Uterus (tissue), 4 donors: ENCODE results near the gene LGALS9C. TPM values are rescaled to one million over a fixed set of nuclear protein-coding genes. Genes with fewer than 3 reads are reported as not detected.
"Not testable (repeated sequence)": the region's sequence is repeated elsewhere in the genome, so short reads cannot be mapped to it uniquely, and the experiment has no call there.

ENCODE experiments used
- DNase-seq, 2 donors: peaks; one replicate each; pipeline ENCODE4 v3.0.0-alpha.2; 2019 to 2020
- H3K27ac ChIP-seq, 2 donors: fragments of 200-600 bp; sonication (generic); 1 replicate in 1 of 2; 2 replicates in 1 of 2; pipeline ENCODE4 v1.5.1; 2016 to 2018
- H3K27me3 ChIP-seq, 2 donors: fragments of 200-600 bp; sonication (generic); one replicate each; pipeline ENCODE4 v1.5.1; 2018 to 2019; ENCODE audit warnings: control low read depth in 1 of 2
- H3K36me3 ChIP-seq, 2 donors: fragments of 200-600 bp; sonication (generic); one replicate each; pipeline ENCODE4 v1.5.1; 2019; ENCODE audit warnings: control low read depth in 1 of 2
- H3K4me1 ChIP-seq, 2 donors: fragments of 200-600 bp; sonication (generic); one replicate each; pipeline ENCODE4 v1.5.1; 2018 to 2019; ENCODE audit warnings: control low read depth in 1 of 2
- H3K4me3 ChIP-seq, 2 donors: fragments of 200-600 bp; sonication (generic); 1 replicate in 1 of 2; 2 replicates in 1 of 2; pipeline ENCODE4 v1.5.1; 2018 to 2019; ENCODE audit warnings: mild to moderate bottlenecking in 1 of 2
- H3K9me3 ChIP-seq, 2 donors: fragments of 200-600 bp; sonication (generic); one replicate each; pipeline ENCODE4 v1.5.1; 2019; ENCODE audit warnings: control low read depth in 1 of 2
- intact Hi-C: fragments of 100-400 bp; cut with DNase I; formaldehyde crosslinking; loops from one replicate; pipeline ENCODE4 v1.15.1; 2023; ENCODE audit warnings: low total_unique reads
- small RNA-seq: library from RNA; depleted of rRNA; stranded (forward); fragments of <200 nt; gene quantifications from one replicate; pipeline ENCODE3, GENCODE V24; 2016
- total RNA-seq, 4 donors: library from RNA; depleted of rRNA in 3 of 4; stranded (reverse); fragments of >200 nt in 3 of 4; gene quantifications; one replicate each; pipeline versions ENCODE4 v1.1.0 to v1.2.4, GENCODE V29; 2014 to 2023
- donor health status: DM: yes; HTN: yes; CAD: no.

LGALS9C gene
- total RNA-seq, 4 donors from 2014 or later, result not detected

DNA sequence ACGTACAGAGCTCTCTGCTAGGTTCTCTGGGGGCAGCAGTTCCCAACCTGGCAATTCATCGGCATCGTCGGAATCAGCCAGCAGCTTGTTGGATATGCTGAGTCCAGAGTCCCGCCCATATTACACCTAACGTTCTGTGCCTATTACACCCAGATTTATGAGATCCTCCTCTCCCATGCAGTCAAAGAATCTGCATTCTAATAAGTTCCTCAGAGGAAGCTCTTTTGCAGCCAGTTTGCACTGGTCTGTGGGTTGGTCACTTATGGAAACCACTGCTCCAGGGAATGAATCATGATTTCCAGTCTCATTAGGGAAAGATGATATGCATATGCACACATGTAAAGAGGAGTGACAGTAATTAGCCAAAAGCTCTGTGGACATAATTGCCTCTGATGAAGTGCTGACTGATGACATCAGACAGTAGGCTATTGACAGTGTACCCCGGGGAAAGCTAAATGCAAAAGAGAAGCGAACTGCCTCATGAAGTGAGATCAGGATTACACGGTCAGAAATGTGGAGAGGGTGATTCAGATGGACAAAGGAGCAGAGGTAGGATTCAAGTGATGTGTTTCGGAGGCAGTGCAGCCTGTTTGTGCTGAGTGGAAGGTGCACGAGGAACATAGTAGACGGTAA is 49.7 kb downstream of the LGALS9C start:
- H3K27me3 ChIP-seq, H3K9me3 ChIP-seq, intact Hi-C loops, H3K4me3 ChIP-seq, H3K4me1 ChIP-seq, H3K27ac ChIP-seq, H3K36me3 ChIP-seq, DNase-seq: not testable (repeated sequence)

- H3K4me1 ChIP-seq, intact Hi-C loops, H3K27me3 ChIP-seq, H3K36me3 ChIP-seq, H3K27ac ChIP-seq, H3K4me3 ChIP-seq, H3K9me3 ChIP-seq, DNase-seq: not testable (repeated sequence)
Measured at GRCh38 chr17:18527354-18527753, 50.8 kb downstream of the LGALS9C start.

- H3K27me3 ChIP-seq, H3K9me3 ChIP-seq, H3K27ac ChIP-seq, intact Hi-C loops, H3K4me3 ChIP-seq, DNase-seq, H3K4me1 ChIP-seq, H3K36me3 ChIP-seq: not testable (repeated sequence)
Measured at GRCh38 chr17:18528435-18528834, 51.8 kb downstream of the LGALS9C start.

DNA sequence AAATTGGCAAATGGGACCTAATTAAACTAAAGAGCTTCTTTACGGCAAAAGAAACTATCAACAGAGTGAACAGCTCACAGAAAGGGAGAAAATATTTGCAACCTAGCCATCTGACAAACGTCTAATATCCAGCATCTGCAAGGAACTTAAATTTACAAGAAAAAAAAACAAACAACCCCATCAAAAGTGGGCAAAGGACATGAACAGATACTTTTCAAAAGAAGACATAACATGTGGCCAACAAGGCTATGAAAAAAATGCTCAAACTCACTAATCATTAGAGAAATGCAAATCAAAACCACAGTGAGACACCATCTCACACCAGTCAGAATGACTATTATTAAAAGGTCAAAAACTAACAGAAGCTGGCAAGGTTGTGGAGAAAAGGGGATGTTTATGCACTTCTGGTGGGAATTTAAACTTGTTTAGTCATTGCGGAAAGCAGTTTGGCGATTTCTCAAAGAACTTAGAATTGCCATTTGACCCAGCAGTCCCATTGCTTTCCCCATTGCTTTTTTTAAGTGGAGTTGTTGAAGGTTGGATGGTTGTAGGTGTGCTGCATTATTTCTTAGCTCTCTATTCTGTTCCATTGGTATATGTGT is 52.4 kb downstream of the LGALS9C start:
- H3K4me1 ChIP-seq, H3K27me3 ChIP-seq, intact Hi-C loops, DNase-seq, H3K4me3 ChIP-seq, H3K27ac ChIP-seq, H3K9me3 ChIP-seq, H3K36me3 ChIP-seq: not testable (repeated sequence)

DNA sequence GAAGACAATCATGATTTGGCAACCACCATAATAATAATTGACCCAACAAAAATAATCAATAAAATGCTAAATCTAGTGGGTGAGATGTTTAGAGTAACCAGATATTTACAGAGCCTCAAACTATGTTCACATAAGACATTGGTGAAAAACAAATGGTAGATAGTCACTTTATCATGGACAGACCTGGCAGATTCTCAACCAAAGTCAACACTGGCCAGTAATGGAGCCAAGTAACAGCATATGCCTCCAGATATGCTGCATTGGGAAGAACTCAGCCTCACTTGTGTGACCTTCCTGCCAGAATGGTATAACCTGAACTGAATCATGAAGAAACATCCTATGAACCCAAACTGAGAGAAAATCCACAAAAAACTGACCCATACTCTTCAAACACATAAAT is 53.8 kb downstream of the LGALS9C start:
- H3K4me1 ChIP-seq, intact Hi-C loops, H3K9me3 ChIP-seq, H3K4me3 ChIP-seq, H3K27ac ChIP-seq, DNase-seq, H3K36me3 ChIP-seq, H3K27me3 ChIP-seq: not testable (repeated sequence)

DNA sequence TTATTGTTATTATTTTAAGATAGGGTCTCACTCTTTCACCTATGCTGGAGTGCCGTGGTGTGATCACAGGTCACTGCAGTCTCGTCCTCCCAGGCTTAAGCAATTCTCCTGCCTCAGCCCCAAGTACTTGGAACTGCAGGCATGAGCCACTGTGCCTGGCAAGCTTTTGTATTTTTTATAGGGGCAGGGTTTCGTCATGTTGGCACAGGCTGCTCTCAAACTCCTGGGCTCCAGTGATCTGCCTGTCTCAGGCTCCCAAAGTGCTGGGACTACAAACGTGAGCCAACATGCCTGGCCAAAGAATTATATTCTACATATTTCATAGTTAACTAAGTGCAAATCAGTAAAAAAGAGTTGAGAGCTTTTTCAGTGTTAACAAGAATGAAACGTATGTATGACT is 65.6 kb downstream of the LGALS9C start:
- H3K9me3 ChIP-seq, H3K27ac ChIP-seq, intact Hi-C loops, DNase-seq, H3K27me3 ChIP-seq, H3K4me3 ChIP-seq, H3K36me3 ChIP-seq, H3K4me1 ChIP-seq: not testable (repeated sequence)

GRCh38 chr17:18542907-18543306 is 66.3 kb downstream of the LGALS9C start:
- H3K4me3 ChIP-seq, DNase-seq, intact Hi-C loops, H3K27ac ChIP-seq, H3K9me3 ChIP-seq, H3K36me3 ChIP-seq, H3K27me3 ChIP-seq, H3K4me1 ChIP-seq: not testable (repeated sequence)

Small RNA genes within 50 kb of the gene (small RNA-seq; reads per million reads assigned to genes)
- gene AL353997.1 (not detected), gene AL353997.4 (not detected)

Other genes starting within 250 kb of the LGALS9C start
- 100 to 1,000 TPM in 3 of 4 donors, 10 to 100 TPM in 1; 93.0 to 307 (median 144) TPM for gene FLII, start 218.1 kb upstream of the LGALS9C start, total RNA-seq
- gene MIEF2, start 216.1 kb upstream of the LGALS9C start, total RNA-seq, result 10 to 100 TPM; 12.8 to 34.5 (median 18.1) TPM
- gene TOP3A, start 161.8 kb upstream of the LGALS9C start, total RNA-seq, result 10 to 100 TPM; 28.9 to 89.7 (median 63.4) TPM
- 10 to 100 TPM in 2 of 4 donors, 1 to 10 TPM in 2; 3.6 to 16.2 (median 10.1) TPM for gene SMCR8, start 161.5 kb upstream of the LGALS9C start, total RNA-seq
- 10 to 100 TPM; 10.9 to 35.9 (median 31.5) TPM for gene SHMT1, start 113.2 kb upstream of the LGALS9C start, total RNA-seq
- gene EVPLL, start 99.0 kb upstream of the LGALS9C start, total RNA-seq, result not detected
- gene TBC1D28, start 167.6 kb downstream of the LGALS9C start, total RNA-seq, result not detected
- 10 to 100 TPM in 2 of 4 donors, 1 to 10 TPM in 2; 1.5 to 17.6 (median 9.8) TPM for gene FOXO3B, start 205.5 kb downstream of the LGALS9C start, total RNA-seq